ENCODE measurements around the gene MUC15. TPM values are rescaled to one million over a fixed set of nuclear protein-coding genes. Genes with fewer than 3 reads are reported as not detected.

MUC15 gene
- total and polyA plus RNA-seq, 10 of the 15 experiments (the other 5 are each of a cell fraction or from before 2014, with no cell fraction given): 0.03 to 0.86 (median 0.09) TPM; not detected in 6

DNA sequence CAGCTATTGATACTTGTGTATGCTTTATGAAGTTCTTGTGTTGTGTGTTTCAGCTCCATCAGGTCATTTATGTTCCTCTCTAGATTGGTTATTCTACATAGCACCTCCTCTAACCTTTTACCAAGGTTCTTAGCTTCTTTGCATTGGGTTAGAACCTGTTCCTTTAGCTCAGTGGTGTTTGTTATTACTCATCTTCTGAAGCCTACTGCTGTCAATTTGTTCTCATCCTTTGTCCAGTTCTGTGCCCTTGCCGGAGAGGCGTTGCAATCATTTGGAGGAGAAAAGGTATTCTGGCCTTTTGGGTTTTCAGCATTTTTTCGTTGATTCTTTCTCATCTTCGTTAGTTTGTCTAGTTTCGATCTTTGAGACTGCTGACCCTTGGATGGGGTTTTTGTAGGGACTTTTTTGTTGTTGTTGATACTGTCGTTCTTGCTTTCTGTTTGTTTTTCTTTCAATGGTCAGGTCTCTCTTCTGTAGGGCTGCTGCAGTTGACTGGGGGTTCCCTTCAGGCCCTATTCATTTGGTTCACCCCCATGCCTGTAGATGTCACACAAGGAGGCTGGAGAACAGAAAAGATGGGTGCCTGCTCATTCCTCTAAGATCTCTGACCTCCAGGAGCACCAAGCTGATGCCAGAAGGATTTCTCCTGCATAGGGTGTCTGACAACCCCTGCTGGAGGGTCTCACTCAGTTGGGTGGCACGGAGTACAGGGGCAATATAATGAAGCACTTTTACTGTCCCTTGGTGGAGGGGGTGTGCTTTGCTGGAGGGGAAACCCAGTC lies 35.9 kb upstream of the MUC15 start (continued):
- TF ChIP-seq, protein P1, sequence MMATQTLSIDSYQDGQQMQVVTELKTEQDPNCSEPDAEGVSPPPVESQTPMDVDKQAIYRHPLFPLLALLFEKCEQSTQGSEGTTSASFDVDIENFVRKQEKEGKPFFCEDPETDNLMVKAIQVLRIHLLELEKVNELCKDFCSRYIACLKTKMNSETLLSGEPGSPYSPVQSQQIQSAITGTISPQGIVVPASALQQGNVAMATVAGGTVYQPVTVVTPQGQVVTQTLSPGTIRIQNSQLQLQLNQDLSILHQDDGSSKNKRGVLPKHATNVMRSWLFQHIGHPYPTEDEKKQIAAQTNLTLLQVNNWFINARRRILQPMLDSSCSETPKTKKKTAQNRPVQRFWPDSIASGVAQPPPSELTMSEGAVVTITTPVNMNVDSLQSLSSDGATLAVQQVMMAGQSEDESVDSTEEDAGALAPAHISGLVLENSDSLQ (IDR thresholded peaks at IDR 0.05): 0 out of 2 replicates have a peak, but pooled peaks have one; percentile 18
- TF ChIP-seq NR2F1 (conservative IDR thresholded peaks at IDR 0.05) (peak; percentile 44), SMAD5 (IDR thresholded peaks at IDR 0.05; ENCODE audit: low read depth) (no peak), FOXM1 (IDR thresholded peaks at IDR 0.05; ENCODE audit: low read depth, low read length) (peak; percentile 31; the same call in 1 of the 2 replicates), BMI1 (IDR thresholded peaks at IDR 0.05; ENCODE audit: borderline replicate concordance) (0 out of 2 replicates have a peak, but pooled peaks have one; percentile 11), CREM (IDR thresholded peaks at IDR 0.05; ENCODE audit: low read depth) (no peak), LARP7 (IDR thresholded peaks at IDR 0.05) (no peak; the same call in 1 of the 2 replicates), IKZF2 (IDR thresholded peaks at IDR 0.05) (peak; percentile 25 to 49; a peak in 3 of 4 replicates), ZNF622 (IDR thresholded peaks at IDR 0.05) (no peak), GATAD2B (conservative IDR thresholded peaks at IDR 0.05; ENCODE audit: low read depth) (0 out of 2 replicates have a peak, but pooled peaks have one; percentile 25), MXI1 (IDR thresholded peaks at IDR 0.05; ENCODE audit: low read depth, low read length) (peak; percentile 51; the same call in 1 of the 2 replicates), CREB1 (IDR thresholded peaks at IDR 0.05; ENCODE audit: low read depth) (0 out of 2 replicates have a peak, but pooled peaks have one; percentile 6), TBL1XR1 (IDR thresholded peaks at IDR 0.05; ENCODE audit: low read depth, low read length) (no peak), MEF2B (IDR thresholded peaks at IDR 0.05; ENCODE audit: partially characterized antibody, poor library complexity, severe bottlenecking) (no peak), BCL11A (IDR thresholded peaks at IDR 0.05; ENCODE audit: low read depth, low read length) (0 out of 2 replicates have a peak, but pooled peaks have one; percentile 28), MTA2 (IDR thresholded peaks at IDR 0.05; ENCODE audit: low read depth) (peak; percentile 72), RELA (IDR thresholded peaks at IDR 0.05; ENCODE audit: borderline replicate concordance, partially characterized antibody) (peak; percentile 2), IKZF1 (conservative IDR thresholded peaks at IDR 0.05) (peak; percentile 69), MYB (IDR thresholded peaks at IDR 0.05; ENCODE audit: borderline replicate concordance, low read depth, low read length) (no peak), ATF7 (IDR thresholded peaks at IDR 0.05; ENCODE audit: low read depth) (peak; percentile 39; the same call in 1 of the 2 replicates)
- TF ChIP-seq, protein P2, sequence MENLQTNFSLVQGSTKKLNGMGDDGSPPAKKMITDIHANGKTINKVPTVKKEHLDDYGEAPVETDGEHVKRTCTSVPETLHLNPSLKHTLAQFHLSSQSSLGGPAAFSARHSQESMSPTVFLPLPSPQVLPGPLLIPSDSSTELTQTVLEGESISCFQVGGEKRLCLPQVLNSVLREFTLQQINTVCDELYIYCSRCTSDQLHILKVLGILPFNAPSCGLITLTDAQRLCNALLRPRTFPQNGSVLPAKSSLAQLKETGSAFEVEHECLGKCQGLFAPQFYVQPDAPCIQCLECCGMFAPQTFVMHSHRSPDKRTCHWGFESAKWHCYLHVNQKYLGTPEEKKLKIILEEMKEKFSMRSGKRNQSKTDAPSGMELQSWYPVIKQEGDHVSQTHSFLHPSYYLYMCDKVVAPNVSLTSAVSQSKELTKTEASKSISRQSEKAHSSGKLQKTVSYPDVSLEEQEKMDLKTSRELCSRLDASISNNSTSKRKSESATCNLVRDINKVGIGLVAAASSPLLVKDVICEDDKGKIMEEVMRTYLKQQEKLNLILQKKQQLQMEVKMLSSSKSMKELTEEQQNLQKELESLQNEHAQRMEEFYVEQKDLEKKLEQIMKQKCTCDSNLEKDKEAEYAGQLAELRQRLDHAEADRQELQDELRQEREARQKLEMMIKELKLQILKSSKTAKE (IDR thresholded peaks at IDR 0.05; ENCODE audit: low read depth, poor library complexity, severe bottlenecking): peak; percentile 82
- TF ChIP-seq, protein P3, sequence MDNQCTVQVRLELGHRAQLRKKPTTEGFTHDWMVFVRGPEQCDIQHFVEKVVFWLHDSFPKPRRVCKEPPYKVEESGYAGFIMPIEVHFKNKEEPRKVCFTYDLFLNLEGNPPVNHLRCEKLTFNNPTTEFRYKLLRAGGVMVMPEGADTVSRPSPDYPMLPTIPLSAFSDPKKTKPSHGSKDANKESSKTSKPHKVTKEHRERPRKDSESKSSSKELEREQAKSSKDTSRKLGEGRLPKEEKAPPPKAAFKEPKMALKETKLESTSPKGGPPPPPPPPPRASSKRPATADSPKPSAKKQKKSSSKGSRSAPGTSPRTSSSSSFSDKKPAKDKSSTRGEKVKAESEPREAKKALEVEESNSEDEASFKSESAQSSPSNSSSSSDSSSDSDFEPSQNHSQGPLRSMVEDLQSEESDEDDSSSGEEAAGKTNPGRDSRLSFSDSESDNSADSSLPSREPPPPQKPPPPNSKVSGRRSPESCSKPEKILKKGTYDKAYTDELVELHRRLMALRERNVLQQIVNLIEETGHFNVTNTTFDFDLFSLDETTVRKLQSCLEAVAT (IDR thresholded peaks at IDR 0.05): 0 out of 2 replicates have a peak, but pooled peaks have one; percentile 42
- TF ChIP-seq, protein P4, sequence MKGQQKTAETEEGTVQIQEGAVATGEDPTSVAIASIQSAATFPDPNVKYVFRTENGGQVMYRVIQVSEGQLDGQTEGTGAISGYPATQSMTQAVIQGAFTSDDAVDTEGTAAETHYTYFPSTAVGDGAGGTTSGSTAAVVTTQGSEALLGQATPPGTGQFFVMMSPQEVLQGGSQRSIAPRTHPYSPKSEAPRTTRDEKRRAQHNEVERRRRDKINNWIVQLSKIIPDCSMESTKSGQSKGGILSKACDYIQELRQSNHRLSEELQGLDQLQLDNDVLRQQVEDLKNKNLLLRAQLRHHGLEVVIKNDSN (IDR thresholded peaks at IDR 0.05; ENCODE audit: borderline replicate concordance, extremely low read length, insufficient read depth, low read depth, low read length): no peak
- TF ChIP-seq, protein P5, sequence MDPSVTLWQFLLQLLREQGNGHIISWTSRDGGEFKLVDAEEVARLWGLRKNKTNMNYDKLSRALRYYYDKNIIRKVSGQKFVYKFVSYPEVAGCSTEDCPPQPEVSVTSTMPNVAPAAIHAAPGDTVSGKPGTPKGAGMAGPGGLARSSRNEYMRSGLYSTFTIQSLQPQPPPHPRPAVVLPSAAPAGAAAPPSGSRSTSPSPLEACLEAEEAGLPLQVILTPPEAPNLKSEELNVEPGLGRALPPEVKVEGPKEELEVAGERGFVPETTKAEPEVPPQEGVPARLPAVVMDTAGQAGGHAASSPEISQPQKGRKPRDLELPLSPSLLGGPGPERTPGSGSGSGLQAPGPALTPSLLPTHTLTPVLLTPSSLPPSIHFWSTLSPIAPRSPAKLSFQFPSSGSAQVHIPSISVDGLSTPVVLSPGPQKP (IDR thresholded peaks at IDR 0.05; ENCODE audit: low read depth, low read length): no peak
